NCI-H524 treated with DMSO at 0.1 percent for 48 hours (cell line): ENCODE data around the gene RPL28.
"Not testable (repeated sequence)": the region's sequence is repeated elsewhere in the genome, so short reads cannot be mapped to it uniquely, and the experiment has no call there.

ENCODE experiments used
- DNase-seq: peaks from one replicate; lab custom pipeline; 2025; lab: John Stamatoyannopoulos, UW

Gene RPL28

GRCh38 chr19:55426042-55426441 is 40.3 kb downstream of the RPL28 start:
- DNase-seq = no peak

GRCh38 chr19:55431183-55431582 is 45.5 kb downstream of the RPL28 start:
- no peak for DNase-seq

GRCh38 chr19:55432241-55432959 is 46.7 kb downstream of the RPL28 start:
- DNase-seq = no peak

GRCh38 chr19:55433292-55433691 is 47.6 kb downstream of the RPL28 start:
- DNase-seq = no peak

DNA sequence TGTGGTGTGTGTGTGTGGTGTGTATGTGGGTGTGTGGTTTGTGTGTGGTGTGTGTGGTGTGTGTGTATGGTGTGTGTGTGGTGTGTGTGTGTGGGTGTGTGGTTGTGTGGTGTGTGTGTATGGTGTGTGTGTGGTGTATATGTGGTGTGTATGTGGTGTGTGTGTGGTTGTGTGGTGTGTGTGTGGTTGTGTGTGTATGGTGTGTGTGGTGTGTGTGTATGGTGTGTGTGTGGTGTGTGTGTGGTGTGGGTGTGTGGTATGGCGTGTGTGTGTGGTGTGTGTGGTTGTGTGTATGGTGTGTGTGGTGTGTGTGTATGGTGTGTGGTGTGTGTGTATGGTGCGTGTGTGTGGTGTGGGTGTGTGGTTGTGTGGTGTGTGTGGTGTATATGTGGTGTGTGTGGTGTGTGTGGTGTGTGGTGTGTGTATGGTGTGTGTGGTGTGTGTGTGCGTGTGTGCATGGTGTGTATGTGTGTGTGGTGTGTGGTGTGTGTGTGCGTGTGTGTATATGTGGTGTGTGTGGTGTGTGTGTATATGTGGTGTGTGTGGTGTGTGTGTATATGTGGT is 48.7 kb downstream of the RPL28 start:
- no peak for DNase-seq

GRCh38 chr19:55435020-55435419 is 49.3 kb downstream of the RPL28 start:
- DNase-seq = no peak

GRCh38 chr19:55436847-55437246 is 51.1 kb downstream of the RPL28 start:
- no peak for DNase-seq

- no peak for DNase-seq
These were observed 51.7 kb downstream of the RPL28 start for GRCh38 chr19:55437410-55437809.

- no peak for DNase-seq
These were observed 53.3 kb downstream of the RPL28 start for GRCh38 chr19:55439052-55439451.

GRCh38 chr19:55440411-55441105 is 54.8 kb downstream of the RPL28 start:
- DNase-seq = no peak

DNA sequence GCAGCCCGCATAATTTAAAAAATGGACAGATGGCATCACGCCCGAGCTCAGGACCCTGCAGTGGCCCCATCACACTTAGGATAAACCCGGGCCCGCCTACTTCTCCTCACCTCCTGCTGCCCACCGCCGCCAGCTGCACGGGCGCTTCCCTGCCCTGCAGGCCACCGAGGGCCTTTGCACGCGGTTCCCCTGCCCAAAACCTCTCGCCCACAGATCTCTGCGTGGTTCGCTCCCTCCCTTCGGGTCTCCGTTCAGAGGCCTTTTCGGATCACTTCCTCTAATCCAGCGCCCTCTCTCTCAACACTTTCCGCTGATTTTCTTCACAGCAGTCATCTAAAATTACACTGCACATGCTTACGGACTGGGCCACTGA is 55.6 kb downstream of the RPL28 start:
- no peak for DNase-seq

DNA sequence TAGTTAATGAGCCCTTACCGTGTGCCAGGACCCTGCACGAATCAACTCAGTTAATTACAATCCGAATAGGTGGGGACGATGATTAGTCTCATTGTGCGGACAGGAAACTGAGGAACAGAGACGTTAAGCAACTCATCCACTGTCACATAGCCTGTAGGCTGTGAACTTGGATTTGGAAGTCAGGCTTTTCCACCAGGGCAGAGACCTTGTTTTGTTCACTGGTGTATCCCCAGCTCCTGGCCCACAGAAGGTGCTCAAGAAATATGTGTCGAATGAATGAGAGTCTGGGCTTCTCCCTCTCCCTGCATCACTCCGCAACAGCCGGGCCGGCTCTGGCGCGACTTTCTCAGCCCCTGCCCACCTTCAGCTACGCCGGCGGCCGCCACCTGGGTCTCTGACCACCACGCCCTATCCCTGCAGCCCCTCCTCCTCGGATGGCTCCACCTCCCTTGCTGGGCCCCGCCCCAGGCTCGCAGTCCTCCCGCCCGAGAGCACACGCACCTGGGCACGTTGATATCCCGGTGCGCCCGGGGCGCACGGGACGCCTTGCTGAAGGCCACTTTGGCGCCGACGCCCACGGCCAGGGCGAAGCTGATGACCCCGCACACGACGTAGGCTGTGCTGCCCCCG is 56.1 kb downstream of the RPL28 start:
- no peak for DNase-seq

- no peak for DNase-seq
These were observed 56.7 kb downstream of the RPL28 start for GRCh38 chr19:55442372-55442961.

- no peak for DNase-seq
These were observed 57.5 kb downstream of the RPL28 start, which contains the start of gene SHISA7 for GRCh38 chr19:55443045-55443823. SHISA7 (minus strand) TSS chr19:55443300; CDS start chr19:55442863, 437 bp downstream.

- DNase-seq = no peak
These were observed 58.2 kb downstream of the RPL28 start for GRCh38 chr19:55443824-55444480.

GRCh38 chr19:55444646-55445045 is 58.9 kb downstream of the RPL28 start:
- no peak for DNase-seq

- no peak for DNase-seq
These were observed 60.3 kb downstream of the RPL28 start for GRCh38 chr19:55446060-55446459.

- DNase-seq = no peak
These were observed 61.9 kb downstream of the RPL28 start for GRCh38 chr19:55447421-55448174.

DNA sequence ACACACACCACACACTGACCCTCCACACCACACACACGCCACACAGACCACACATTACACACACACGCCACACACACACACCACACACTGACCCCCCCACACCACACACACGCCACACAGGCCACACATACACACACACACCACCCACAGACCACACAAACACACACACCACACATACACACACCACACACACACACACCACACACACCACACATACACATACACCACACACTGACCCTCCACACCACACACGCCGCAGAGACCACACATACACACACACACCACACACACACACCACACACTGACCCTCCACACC is 62.4 kb downstream of the RPL28 start:
- not testable (repeated sequence) for DNase-seq

- no peak for DNase-seq
These were observed 63.7 kb downstream of the RPL28 start for GRCh38 chr19:55449469-55449868.
